HAP-1 (cell line): ENCODE data around the gene MYMX.
"Not testable (repeated sequence)": the region's sequence is repeated elsewhere in the genome, so short reads cannot be mapped to it uniquely, and the experiment has no call there.

Source experiments
- DNase-seq, 2 experiments: peaks; one replicate each; pipeline ENCODE4 v3.0.0-alpha.2; 2016 to 2020; ENCODE audit warnings: low spot score in 2 of 2
- H3K27me3 ChIP-seq: fragments of 250-450 bp; sonication (Bioruptor Pico); 2 replicates; pipeline ENCODE4 v1.5.1; 2020; ENCODE audit warnings: low read depth, mild to moderate bottlenecking, moderate library complexity
- H3K36me3 ChIP-seq: fragments of 250-450 bp; sonication (Bioruptor Pico); replicated peaks from 2 replicates; pipeline ENCODE4 v1.5.1; 2020; ENCODE audit warnings: mild to moderate bottlenecking
- H3K4me1 ChIP-seq: fragments of 250-450 bp; sonication (Bioruptor Pico); 2 replicates; pipeline ENCODE4 v1.5.1; 2020; ENCODE audit warnings: mild to moderate bottlenecking
- H3K4me3 ChIP-seq: fragments of 250-450 bp; sonication (Bioruptor Pico); 2 replicates; pipeline ENCODE4 v1.5.1; 2020; ENCODE audit warnings: mild to moderate bottlenecking, moderate library complexity
- H3K9me3 ChIP-seq: fragments of 250-450 bp; sonication (Bioruptor Pico); 2 replicates; pipeline ENCODE4 v1.5.1; 2020; ENCODE audit warnings: mild to moderate bottlenecking, moderate library complexity
- in situ Hi-C: fragments of 300-500 bp; cut with MboI; formaldehyde crosslinking; loops from 3 replicates; pipeline ENCODE4 v1.14.3; 2020; ENCODE audit warnings: low sequenced_read_pairs, inconsistent platforms, mixed read lengths

The MYMX gene

GRCh38 chr6:44180406-44180805, 36.3 kb upstream of the MYMX start:
- Histone ChIP-seq H3K4me1 (no peaks in the 10 kb centered on the region), H3K9me3 (no peaks in the 10 kb centered on the region), H3K27me3 (peaks cover 3% of the 10 kb centered on the region; the same call in 1 of the 2 replicates), H3K36me3 (no peaks in the 10 kb centered on the region), H3K4me3 (no peak overlapping the region)
- in situ Hi-C loops: no loop called here
- no peak for DNase-seq

GRCh38 chr6:44180886-44181285, 35.8 kb upstream of the MYMX start:
- Histone ChIP-seq H3K4me3 (no peak overlapping the region), H3K27me3 (peaks cover 3% of the 10 kb centered on the region; the same call in 1 of the 2 replicates), H3K36me3 (no peaks in the 10 kb centered on the region), H3K9me3 (no peaks in the 10 kb centered on the region), H3K4me1 (no peaks in the 10 kb centered on the region)
- in situ Hi-C loops: no loop called here
- DNase-seq: no peak

GRCh38 chr6:44181784-44182183, 34.9 kb upstream of the MYMX start:
- H3K4me3 ChIP-seq, H3K4me1 ChIP-seq, in situ Hi-C loops, H3K9me3 ChIP-seq, H3K36me3 ChIP-seq, H3K27me3 ChIP-seq, DNase-seq: not testable (repeated sequence)

GRCh38 chr6:44182911-44183390, 33.8 kb upstream of the MYMX start:
- in situ Hi-C loops: no loop called here
- no peak for DNase-seq
- H3K9me3 ChIP-seq: no peaks in the 10 kb centered on the region
- no peaks in the 10 kb centered on the region for H3K4me1 ChIP-seq
- H3K27me3 ChIP-seq: peaks cover 3% of the 10 kb centered on the region; the same call in 1 of the 2 replicates
- no peaks in the 10 kb centered on the region for H3K36me3 ChIP-seq
- no peak overlapping the region for H3K4me3 ChIP-seq

GRCh38 chr6:44183783-44184182, 32.9 kb upstream of the MYMX start:
- in situ Hi-C loops: no loop called here

GRCh38 chr6:44185356-44185755, 31.4 kb upstream of the MYMX start:
- H3K27me3 ChIP-seq, H3K9me3 ChIP-seq, H3K4me1 ChIP-seq, H3K36me3 ChIP-seq, in situ Hi-C loops, DNase-seq, H3K4me3 ChIP-seq: not testable (repeated sequence)

More at GRCh38 chr6:44183783-44184182, 32.9 kb upstream of the MYMX start:
- no peak for DNase-seq
- peaks cover 3% of the 10 kb centered on the region; the same call in 1 of the 2 replicates for H3K27me3 ChIP-seq
- H3K4me1 ChIP-seq: no peaks in the 10 kb centered on the region
- H3K36me3 ChIP-seq: no peaks in the 10 kb centered on the region
- no peak overlapping the region for H3K4me3 ChIP-seq
- H3K9me3 ChIP-seq: no peaks in the 10 kb centered on the region

GRCh38 chr6:44185953-44186634, 30.6 kb upstream of the MYMX start:
- H3K4me3 ChIP-seq: no peak overlapping the region
- no peak for DNase-seq
- in situ Hi-C loops: no loop called here
- H3K4me1 ChIP-seq: no peaks in the 10 kb centered on the region
- H3K27me3 ChIP-seq: peaks cover 3% of the 10 kb centered on the region; the same call in 1 of the 2 replicates
- no peaks in the 10 kb centered on the region for H3K9me3 ChIP-seq
- no peaks in the 10 kb centered on the region for H3K36me3 ChIP-seq

- in situ Hi-C loops: no loop called here
- H3K4me1 ChIP-seq: no peaks in the 10 kb centered on the region
- H3K36me3 ChIP-seq: no peaks in the 10 kb centered on the region
- H3K4me3 ChIP-seq: no peak overlapping the region
- no peak for DNase-seq
- no peaks in the 10 kb centered on the region for H3K9me3 ChIP-seq
- peaks cover 3% of the 10 kb centered on the region; the same call in 1 of the 2 replicates for H3K27me3 ChIP-seq
Measured at GRCh38 chr6:44186635-44187025, 30.1 kb upstream of the MYMX start.

- H3K9me3 ChIP-seq: no peaks in the 10 kb centered on the region
- H3K4me1 ChIP-seq: no peaks in the 10 kb centered on the region
- DNase-seq: no peak
- no peak overlapping the region for H3K4me3 ChIP-seq
- in situ Hi-C loops: no loop called here
- H3K27me3 ChIP-seq: peaks cover 3% of the 10 kb centered on the region; the same call in 1 of the 2 replicates
- H3K36me3 ChIP-seq: no peaks in the 10 kb centered on the region
Measured at GRCh38 chr6:44188819-44189218, 27.9 kb upstream of the MYMX start.

- H3K36me3 ChIP-seq: no peaks in the 10 kb centered on the region
- no peaks in the 10 kb centered on the region for H3K4me1 ChIP-seq
- no peak overlapping the region for H3K4me3 ChIP-seq
- in situ Hi-C loops: no loop called here
- H3K9me3 ChIP-seq: no peaks in the 10 kb centered on the region
- DNase-seq: no peak
- peaks cover 3% of the 10 kb centered on the region; the same call in 1 of the 2 replicates for H3K27me3 ChIP-seq
Measured at GRCh38 chr6:44189257-44189656, 27.5 kb upstream of the MYMX start.

GRCh38 chr6:44190715-44191114, 26.0 kb upstream of the MYMX start:
- Histone ChIP-seq H3K4me3 (no peak overlapping the region), H3K36me3 (no peaks in the 10 kb centered on the region), H3K27me3 (no peaks in the 10 kb centered on the region), H3K9me3 (no peaks in the 10 kb centered on the region), H3K4me1 (no peaks in the 10 kb centered on the region)
- in situ Hi-C loops: no loop called here
- no peak for DNase-seq

- no peaks in the 10 kb centered on the region for H3K9me3 ChIP-seq
- H3K36me3 ChIP-seq: no peaks in the 10 kb centered on the region
- H3K4me1 ChIP-seq: no peaks in the 10 kb centered on the region
- no peaks in the 10 kb centered on the region for H3K27me3 ChIP-seq
- in situ Hi-C loops: no loop called here
- no peak overlapping the region for H3K4me3 ChIP-seq
- no peak for DNase-seq
Measured at GRCh38 chr6:44192428-44193041, 24.2 kb upstream of the MYMX start.

- Histone ChIP-seq H3K36me3 (no peaks in the 10 kb centered on the region), H3K4me1 (no peaks in the 10 kb centered on the region), H3K9me3 (no peaks in the 10 kb centered on the region), H3K27me3 (no peaks in the 10 kb centered on the region), H3K4me3 (no peak overlapping the region)
- in situ Hi-C loops: no loop called here
- no peak for DNase-seq
Measured at GRCh38 chr6:44193307-44193910, 23.3 kb upstream of the MYMX start.

- Histone ChIP-seq H3K4me1 (no peaks in the 10 kb centered on the region), H3K4me3 (no peak overlapping the region), H3K36me3 (no peaks in the 10 kb centered on the region), H3K9me3 (no peaks in the 10 kb centered on the region), H3K27me3 (no peaks in the 10 kb centered on the region)
- DNase-seq: no peak
- in situ Hi-C loops: no loop called here
Measured at GRCh38 chr6:44194326-44194725, 22.4 kb upstream of the MYMX start.
